Glutamatergic neuron (in vitro differentiated cells): ENCODE data around the gene ATXN10. TPM values are rescaled to one million over a fixed set of nuclear protein-coding genes. Genes with fewer than 3 reads are reported as not detected.
"Not testable (repeated sequence)": the region's sequence is repeated elsewhere in the genome, so short reads cannot be mapped to it uniquely, and the experiment has no call there.

ENCODE experiments used
- DNase-seq: peaks from one replicate; pipeline ENCODE4 v3.0.0; 2022
- H3K27ac Mint-ChIP-seq: one replicate; pipeline ENCODE4 v1.8.0; 2020; ENCODE audit warnings: mild to moderate bottlenecking, mixed read lengths, inconsistent platforms; ENCODE audit not compliant: unreplicated experiment
- H3K27me3 Mint-ChIP-seq: one replicate; pipeline ENCODE4 v1.8.0; 2020; ENCODE audit warnings: mild to moderate bottlenecking, moderate library complexity, mixed read lengths, inconsistent platforms; ENCODE audit not compliant: unreplicated experiment
- H3K36me3 Mint-ChIP-seq: one replicate; pipeline ENCODE4 v1.8.0; 2020; ENCODE audit warnings: mild to moderate bottlenecking, mixed read lengths, inconsistent platforms; ENCODE audit not compliant: unreplicated experiment
- H3K4me1 Mint-ChIP-seq: one replicate; pipeline ENCODE4 v1.8.0; 2020; ENCODE audit warnings: mild to moderate bottlenecking, low read depth, mixed read lengths, inconsistent platforms; ENCODE audit not compliant: unreplicated experiment
- H3K4me3 Mint-ChIP-seq: one replicate; pipeline ENCODE4 v1.8.0; 2020; ENCODE audit warnings: mild to moderate bottlenecking, mixed read lengths, inconsistent platforms; ENCODE audit not compliant: unreplicated experiment
- H3K9me3 Mint-ChIP-seq: one replicate; pipeline ENCODE4 v1.8.0; 2020; ENCODE audit warnings: mild to moderate bottlenecking, moderate library complexity, mixed read lengths, inconsistent platforms; ENCODE audit not compliant: unreplicated experiment
- CTCF ChIP-seq: fragments of 200-600 bp; sonication (generic); IDR thresholded peaks from one replicate; pipeline ENCODE4 v1.5.0; 2021; ENCODE audit not compliant: partially characterized antibody, unreplicated experiment
- long read RNA-seq: library from polyadenylated mRNA; unstranded; transcript quantifications from one replicate; pipeline ENCODE4 v2.0.0, GENCODE V29; 2020; ENCODE audit not compliant: unreplicated experiment
- total RNA-seq: library from RNA; stranded (reverse); fragmentation: NEBNext Ultra II Directional; extraction: Animal tissue kit (Norgen Biotek cat#: 25700); gene quantifications from one replicate; pipeline ENCODE4 v1.2.1, GENCODE V29; 2021; ENCODE audit not compliant: unreplicated experiment

Gene ATXN10
- total RNA-seq: 191 TPM
- long read RNA-seq, transcript ATXN10-201 (12 exons, 3,329 nt): major isoform, 148 of 154 reads
- long read RNA-seq, partial matches to known transcripts: 3 of 154 reads
- long read RNA-seq, other reads (novel, unspliced or antisense): 3 of 154 reads

- no peaks in the 10 kb centered on the region for H3K36me3 Mint-ChIP-seq
- peaks cover 12% of the 10 kb centered on the region for H3K4me1 Mint-ChIP-seq
- peaks cover 4% of the 10 kb centered on the region for H3K9me3 Mint-ChIP-seq
- TF ChIP-seq CTCF: no peak
- H3K27ac Mint-ChIP-seq: peak within 1 kb of the TSS; percentile 88
- DNase-seq: peak; percentile 94
- H3K27me3 Mint-ChIP-seq: peaks cover 7% of the 10 kb centered on the region
- H3K4me3 Mint-ChIP-seq: peak within 1 kb of the TSS; percentile 92
These were observed at the start of gene ATXN10 for GRCh38 chr22:45671783-45672563. Gene ATXN10, plus strand, starts transcription at chr22:45671834. Its CDS starts 230 bp downstream, at chr22:45672064.

- Mint-ChIP-seq H3K27ac (no peak overlapping the region), H3K9me3 (peaks cover 2% of the 10 kb centered on the region), H3K36me3 (no peaks in the 10 kb centered on the region)
These were observed 49.6 kb upstream of the ATXN10 start for GRCh38 chr22:45621836-45622600.

GRCh38 chr22:45623464-45624145, 48.0 kb upstream of the ATXN10 start:
- not testable (repeated sequence) for H3K27ac Mint-ChIP-seq, H3K36me3 Mint-ChIP-seq, H3K9me3 Mint-ChIP-seq, H3K4me1 Mint-ChIP-seq, H3K27me3 Mint-ChIP-seq, H3K4me3 Mint-ChIP-seq, DNase-seq

More at GRCh38 chr22:45621836-45622600, 49.6 kb upstream of the ATXN10 start:
- Mint-ChIP-seq H3K4me1 (peaks cover 3% of the 10 kb centered on the region), H3K4me3 (no peak overlapping the region), H3K27me3 (peaks cover 10% of the 10 kb centered on the region)
- DNase-seq: no peak
- no peak for TF ChIP-seq CTCF

- no peak overlapping the region for H3K27ac Mint-ChIP-seq
These were observed 45.4 kb upstream of the ATXN10 start for GRCh38 chr22:45626198-45626651.

More at GRCh38 chr22:45626198-45626651, 45.4 kb upstream of the ATXN10 start:
- no peaks in the 10 kb centered on the region for H3K36me3 Mint-ChIP-seq
- no peak for TF ChIP-seq CTCF
- H3K27me3 Mint-ChIP-seq: peaks cover 6% of the 10 kb centered on the region
- H3K4me1 Mint-ChIP-seq: peaks cover 6% of the 10 kb centered on the region
- no peak for DNase-seq
- peaks cover 5% of the 10 kb centered on the region for H3K9me3 Mint-ChIP-seq
- no peak overlapping the region for H3K4me3 Mint-ChIP-seq
